Measurements from ENCODE around the gene TRAPPC2L. TPM values are rescaled to one million over a fixed set of nuclear protein-coding genes. Genes with fewer than 3 reads are reported as not detected.
A peak's percentile ranks its signal among the peaks of the same experiment; 100 is the strongest.

TRAPPC2L gene
- total RNA-seq, 1 experiment from 2014 or later, result 82.0 TPM

DNA sequence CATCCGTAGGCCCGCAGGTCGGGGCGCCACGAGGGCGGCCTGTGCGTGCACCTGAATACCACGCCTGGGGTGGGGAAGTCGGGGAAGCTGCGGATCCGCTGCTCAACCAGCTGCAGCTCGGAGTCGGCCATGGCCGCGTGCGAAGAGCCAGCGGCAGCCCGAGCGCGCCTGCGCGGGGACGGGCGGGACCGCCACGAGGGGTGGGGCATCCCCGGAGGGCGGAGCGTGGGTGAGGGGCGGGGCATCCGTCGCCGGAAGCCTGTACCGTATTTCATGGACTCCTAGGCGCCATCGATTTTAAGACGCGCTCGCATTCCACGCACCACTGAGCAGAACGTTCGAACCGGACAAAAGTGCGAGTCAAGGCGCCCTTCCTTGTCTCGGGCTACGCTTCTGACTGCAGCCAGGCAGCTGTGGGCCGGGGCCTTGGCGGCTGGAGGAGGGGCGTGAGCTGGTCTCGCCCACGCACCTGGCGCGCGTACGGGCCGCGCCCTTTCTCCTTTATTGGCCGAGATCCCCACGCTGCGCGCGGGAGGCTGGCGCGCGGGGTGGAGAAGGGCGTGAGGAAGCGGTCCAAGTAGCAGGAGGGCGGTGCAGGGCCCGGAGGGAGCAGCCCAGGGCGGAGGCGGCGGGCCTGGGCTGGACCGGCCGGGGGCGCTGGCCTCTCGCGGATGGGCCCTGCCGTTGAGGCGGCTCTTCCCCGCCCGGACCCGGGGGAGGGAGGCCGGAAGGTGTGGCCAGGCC, 45.0 kb upstream of the TRAPPC2L start, which contains the start of gene APRT (continued):
- TF ChIP-seq TEAD1 (CRISPR knock-in tag; IDR thresholded peaks at IDR 0.05) (peak; percentile 36), IRF2 (CRISPR knock-in tag; IDR thresholded peaks at IDR 0.05; ENCODE audit: borderline replicate concordance, low read depth) (no peak), MYBL2 (CRISPR knock-in tag; IDR thresholded peaks at IDR 0.05) (peak; percentile 31), ZNF416 (CRISPR knock-in tag; IDR thresholded peaks at IDR 0.05) (no peak), ESRRA (CRISPR knock-in tag; IDR thresholded peaks at IDR 0.05; ENCODE audit: borderline replicate concordance) (peak; percentile 50; the same call in 1 of the 2 replicates), ZNF232 (CRISPR knock-in tag; IDR thresholded peaks at IDR 0.05) (0 out of 2 replicates have a peak, but pooled peaks have one; percentile 74), ZNF219 (CRISPR knock-in tag; IDR thresholded peaks at IDR 0.05; ENCODE audit: borderline replicate concordance) (peak; percentile 42; the same call in 1 of the 2 replicates), JUN (CRISPR knock-in tag; IDR thresholded peaks at IDR 0.05) (0 out of 2 replicates have a peak, but pooled peaks have one; percentile 35), ETV6 (CRISPR knock-in tag; IDR thresholded peaks at IDR 0.05) (peak; percentile 71), ZBTB21 (CRISPR knock-in tag; IDR thresholded peaks at IDR 0.05; ENCODE audit: borderline replicate concordance) (peak; percentile 71; the same call in 1 of the 2 replicates), ZNF263 (CRISPR knock-in tag; IDR thresholded peaks at IDR 0.05; ENCODE audit: low read depth) (no peak; the same call in 1 of the 2 replicates), ZNF121 (CRISPR knock-in tag; IDR thresholded peaks at IDR 0.05) (0 out of 2 replicates have a peak, but pooled peaks have one; percentile 6), TP53 (CRISPR knock-in tag; IDR thresholded peaks at IDR 0.05) (no peak), CBFB (CRISPR knock-in tag; IDR thresholded peaks at IDR 0.05; ENCODE audit: low read depth) (peak; percentile 16; the same call in 1 of the 2 replicates)
- TF ChIP-seq, protein P1, sequence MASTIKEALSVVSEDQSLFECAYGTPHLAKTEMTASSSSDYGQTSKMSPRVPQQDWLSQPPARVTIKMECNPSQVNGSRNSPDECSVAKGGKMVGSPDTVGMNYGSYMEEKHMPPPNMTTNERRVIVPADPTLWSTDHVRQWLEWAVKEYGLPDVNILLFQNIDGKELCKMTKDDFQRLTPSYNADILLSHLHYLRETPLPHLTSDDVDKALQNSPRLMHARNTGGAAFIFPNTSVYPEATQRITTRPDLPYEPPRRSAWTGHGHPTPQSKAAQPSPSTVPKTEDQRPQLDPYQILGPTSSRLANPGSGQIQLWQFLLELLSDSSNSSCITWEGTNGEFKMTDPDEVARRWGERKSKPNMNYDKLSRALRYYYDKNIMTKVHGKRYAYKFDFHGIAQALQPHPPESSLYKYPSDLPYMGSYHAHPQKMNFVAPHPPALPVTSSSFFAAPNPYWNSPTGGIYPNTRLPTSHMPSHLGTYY (CRISPR knock-in tag; IDR thresholded peaks at IDR 0.05), result 0 out of 2 replicates have a peak, but pooled peaks have one; percentile 33
- TF ChIP-seq, protein P2, sequence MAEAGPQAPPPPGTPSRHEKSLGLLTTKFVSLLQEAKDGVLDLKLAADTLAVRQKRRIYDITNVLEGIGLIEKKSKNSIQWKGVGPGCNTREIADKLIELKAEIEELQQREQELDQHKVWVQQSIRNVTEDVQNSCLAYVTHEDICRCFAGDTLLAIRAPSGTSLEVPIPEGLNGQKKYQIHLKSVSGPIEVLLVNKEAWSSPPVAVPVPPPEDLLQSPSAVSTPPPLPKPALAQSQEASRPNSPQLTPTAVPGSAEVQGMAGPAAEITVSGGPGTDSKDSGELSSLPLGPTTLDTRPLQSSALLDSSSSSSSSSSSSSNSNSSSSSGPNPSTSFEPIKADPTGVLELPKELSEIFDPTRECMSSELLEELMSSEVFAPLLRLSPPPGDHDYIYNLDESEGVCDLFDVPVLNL (CRISPR knock-in tag; IDR thresholded peaks at IDR 0.05; ENCODE audit: borderline replicate concordance, low read depth), result peak; percentile 31; the same call in 1 of the 2 replicates
- TF ChIP-seq, protein P3, sequence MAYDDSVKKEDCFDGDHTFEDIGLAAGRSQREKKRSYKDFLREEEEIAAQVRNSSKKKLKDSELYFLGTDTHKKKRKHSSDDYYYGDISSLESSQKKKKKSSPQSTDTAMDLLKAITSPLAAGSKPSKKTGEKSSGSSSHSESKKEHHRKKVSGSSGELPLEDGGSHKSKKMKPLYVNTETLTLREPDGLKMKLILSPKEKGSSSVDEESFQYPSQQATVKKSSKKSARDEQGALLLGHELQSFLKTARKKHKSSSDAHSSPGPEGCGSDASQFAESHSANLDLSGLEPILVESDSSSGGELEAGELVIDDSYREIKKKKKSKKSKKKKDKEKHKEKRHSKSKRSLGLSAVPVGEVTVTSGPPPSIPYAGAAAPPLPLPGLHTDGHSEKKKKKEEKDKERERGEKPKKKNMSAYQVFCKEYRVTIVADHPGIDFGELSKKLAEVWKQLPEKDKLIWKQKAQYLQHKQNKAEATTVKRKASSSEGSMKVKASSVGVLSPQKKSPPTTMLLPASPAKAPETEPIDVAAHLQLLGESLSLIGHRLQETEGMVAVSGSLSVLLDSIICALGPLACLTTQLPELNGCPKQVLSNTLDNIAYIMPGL (CRISPR knock-in tag; IDR thresholded peaks at IDR 0.05), result peak; percentile 85

DNA sequence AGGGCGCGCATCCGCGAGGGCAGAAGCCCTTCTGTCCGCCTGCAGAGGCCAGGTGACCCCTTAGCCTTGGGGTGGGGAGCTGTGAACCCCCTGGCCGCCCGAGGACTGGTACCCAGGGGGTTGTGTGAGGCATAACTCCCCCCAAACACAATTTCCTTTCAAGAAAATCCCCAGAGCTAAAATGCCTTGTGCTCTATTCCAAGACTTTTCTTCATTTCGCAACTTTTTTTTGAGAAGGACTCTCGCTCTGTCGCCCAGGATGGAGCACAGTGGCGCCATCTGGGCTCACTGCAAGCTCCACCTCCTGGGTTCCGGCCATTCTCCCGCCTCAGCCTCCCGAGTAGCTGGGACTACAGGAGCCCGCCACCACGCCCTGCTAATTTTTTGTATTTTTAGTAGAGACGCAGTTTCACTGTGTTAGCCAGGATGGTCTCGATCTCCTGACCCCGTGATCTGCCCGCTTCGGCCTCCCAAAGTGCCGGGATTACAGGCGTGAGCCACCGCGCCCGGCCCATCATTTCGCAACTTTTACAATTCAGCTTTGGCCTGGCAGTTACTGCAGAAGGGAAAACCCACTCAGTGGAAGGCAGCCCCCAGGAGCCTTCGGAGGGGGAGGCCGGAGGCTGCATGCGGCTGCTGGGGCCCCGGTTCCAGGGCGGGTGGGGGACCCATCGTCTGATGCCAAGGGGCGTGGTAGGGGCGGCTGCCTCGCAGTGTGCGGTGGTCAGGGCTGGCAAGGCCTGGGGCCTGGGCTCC, 44.2 kb upstream of the TRAPPC2L start:
- Mint-ChIP-seq H3K9me3 (no peaks in the 10 kb centered on the region), H3K4me1 (peaks cover 14% of the 10 kb centered on the region), H3K27ac (peak overlapping the region; percentile 91), H3K36me3 (peaks cover 23% of the 10 kb centered on the region), H3K4me3 (peak overlapping the region; percentile 72), H3K27me3 (ENCODE audit: low read depth) (no peaks in the 10 kb centered on the region)
- peak; percentile 59 for DNase-seq (ENCODE audit: low spot score)
- POLR2A ChIA-PET, result interaction anchor here (0.5 to 1.8 kb wide), 4 partner anchors 9 to 111 kb away, joined by 3 to 6 read pairs (median 4); partner anchors contain the start of genes CDT1 and TRAPPC2L
- peak; percentile 1 for ATAC-seq
- CTCF ChIA-PET, result interaction anchor here (0.6 to 5.1 kb wide), 29 partner anchors 12 to 428 kb away, joined by 3 to 47 read pairs (median 4); partner anchors contain the start of genes CDH15, GALNS and TRAPPC2L
- TF ChIP-seq NR1H2 (CRISPR knock-in tag; IDR thresholded peaks at IDR 0.05) (no peak), MXD4 (CRISPR knock-in tag; IDR thresholded peaks at IDR 0.05; ENCODE audit: borderline replicate concordance) (no peak), ZNF396 (CRISPR knock-in tag; IDR thresholded peaks at IDR 0.05; ENCODE audit: borderline replicate concordance) (no peak)
- TF ChIP-seq, protein P4, sequence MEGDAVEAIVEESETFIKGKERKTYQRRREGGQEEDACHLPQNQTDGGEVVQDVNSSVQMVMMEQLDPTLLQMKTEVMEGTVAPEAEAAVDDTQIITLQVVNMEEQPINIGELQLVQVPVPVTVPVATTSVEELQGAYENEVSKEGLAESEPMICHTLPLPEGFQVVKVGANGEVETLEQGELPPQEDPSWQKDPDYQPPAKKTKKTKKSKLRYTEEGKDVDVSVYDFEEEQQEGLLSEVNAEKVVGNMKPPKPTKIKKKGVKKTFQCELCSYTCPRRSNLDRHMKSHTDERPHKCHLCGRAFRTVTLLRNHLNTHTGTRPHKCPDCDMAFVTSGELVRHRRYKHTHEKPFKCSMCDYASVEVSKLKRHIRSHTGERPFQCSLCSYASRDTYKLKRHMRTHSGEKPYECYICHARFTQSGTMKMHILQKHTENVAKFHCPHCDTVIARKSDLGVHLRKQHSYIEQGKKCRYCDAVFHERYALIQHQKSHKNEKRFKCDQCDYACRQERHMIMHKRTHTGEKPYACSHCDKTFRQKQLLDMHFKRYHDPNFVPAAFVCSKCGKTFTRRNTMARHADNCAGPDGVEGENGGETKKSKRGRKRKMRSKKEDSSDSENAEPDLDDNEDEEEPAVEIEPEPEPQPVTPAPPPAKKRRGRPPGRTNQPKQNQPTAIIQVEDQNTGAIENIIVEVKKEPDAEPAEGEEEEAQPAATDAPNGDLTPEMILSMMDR (IDR thresholded peaks at IDR 0.05), result no peak
- TF ChIP-seq, protein P5, sequence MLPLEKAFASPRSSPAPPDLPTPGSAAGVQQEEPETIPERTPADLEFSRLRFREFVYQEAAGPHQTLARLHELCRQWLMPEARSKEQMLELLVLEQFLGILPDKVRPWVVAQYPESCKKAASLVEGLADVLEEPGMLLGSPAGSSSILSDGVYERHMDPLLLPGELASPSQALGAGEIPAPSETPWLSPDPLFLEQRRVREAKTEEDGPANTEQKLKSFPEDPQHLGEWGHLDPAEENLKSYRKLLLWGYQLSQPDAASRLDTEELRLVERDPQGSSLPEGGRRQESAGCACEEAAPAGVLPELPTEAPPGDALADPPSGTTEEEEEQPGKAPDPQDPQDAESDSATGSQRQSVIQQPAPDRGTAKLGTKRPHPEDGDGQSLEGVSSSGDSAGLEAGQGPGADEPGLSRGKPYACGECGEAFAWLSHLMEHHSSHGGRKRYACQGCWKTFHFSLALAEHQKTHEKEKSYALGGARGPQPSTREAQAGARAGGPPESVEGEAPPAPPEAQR (CRISPR knock-in tag; IDR thresholded peaks at IDR 0.05), result no peak
- TF ChIP-seq, protein P6, sequence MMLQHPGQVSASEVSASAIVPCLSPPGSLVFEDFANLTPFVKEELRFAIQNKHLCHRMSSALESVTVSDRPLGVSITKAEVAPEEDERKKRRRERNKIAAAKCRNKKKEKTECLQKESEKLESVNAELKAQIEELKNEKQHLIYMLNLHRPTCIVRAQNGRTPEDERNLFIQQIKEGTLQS (CRISPR knock-in tag; conservative IDR thresholded peaks at IDR 0.05), result no peak
- TF ChIP-seq, protein P7, sequence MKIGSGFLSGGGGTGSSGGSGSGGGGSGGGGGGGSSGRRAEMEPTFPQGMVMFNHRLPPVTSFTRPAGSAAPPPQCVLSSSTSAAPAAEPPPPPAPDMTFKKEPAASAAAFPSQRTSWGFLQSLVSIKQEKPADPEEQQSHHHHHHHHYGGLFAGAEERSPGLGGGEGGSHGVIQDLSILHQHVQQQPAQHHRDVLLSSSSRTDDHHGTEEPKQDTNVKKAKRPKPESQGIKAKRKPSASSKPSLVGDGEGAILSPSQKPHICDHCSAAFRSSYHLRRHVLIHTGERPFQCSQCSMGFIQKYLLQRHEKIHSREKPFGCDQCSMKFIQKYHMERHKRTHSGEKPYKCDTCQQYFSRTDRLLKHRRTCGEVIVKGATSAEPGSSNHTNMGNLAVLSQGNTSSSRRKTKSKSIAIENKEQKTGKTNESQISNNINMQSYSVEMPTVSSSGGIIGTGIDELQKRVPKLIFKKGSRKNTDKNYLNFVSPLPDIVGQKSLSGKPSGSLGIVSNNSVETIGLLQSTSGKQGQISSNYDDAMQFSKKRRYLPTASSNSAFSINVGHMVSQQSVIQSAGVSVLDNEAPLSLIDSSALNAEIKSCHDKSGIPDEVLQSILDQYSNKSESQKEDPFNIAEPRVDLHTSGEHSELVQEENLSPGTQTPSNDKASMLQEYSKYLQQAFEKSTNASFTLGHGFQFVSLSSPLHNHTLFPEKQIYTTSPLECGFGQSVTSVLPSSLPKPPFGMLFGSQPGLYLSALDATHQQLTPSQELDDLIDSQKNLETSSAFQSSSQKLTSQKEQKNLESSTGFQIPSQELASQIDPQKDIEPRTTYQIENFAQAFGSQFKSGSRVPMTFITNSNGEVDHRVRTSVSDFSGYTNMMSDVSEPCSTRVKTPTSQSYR (CRISPR knock-in tag; IDR thresholded peaks at IDR 0.05), result no peak

Measured in WTC11 (cell line).